ENCODE measurements around the gene RPS25.
"Not testable (repeated sequence)": the region's sequence is repeated elsewhere in the genome, so short reads cannot be mapped to it uniquely, and the experiment has no call there.

RPS25 gene

GRCh38 chr11:118979434-118979833 is 38.7 kb downstream of the RPS25 start:
- H3K4me1 ChIP-seq = no peaks in the 10 kb centered on the region
- no peak overlapping the region for H3K27ac ChIP-seq
- H3K9ac ChIP-seq = no peak overlapping the region
- H3K36me3 ChIP-seq = no peaks in the 10 kb centered on the region
- no peaks in the 10 kb centered on the region for H3K9me3 ChIP-seq
- H3K4me3 ChIP-seq = no peak overlapping the region
- H3K4me2 ChIP-seq = no peak overlapping the region
- H3K27me3 ChIP-seq = no peaks in the 10 kb centered on the region
- no peak for TF ChIP-seq Cebpa-rat (IDR thresholded peaks at IDR 0.05)
- H4K20me1 ChIP-seq = no peaks in the 10 kb centered on the region

GRCh38 chr11:118975771-118976709 is 42.1 kb downstream of the RPS25 start:
- Histone ChIP-seq H3K4me2 (no peak overlapping the region), H3K9ac (no peak overlapping the region), H3K36me3 (no peaks in the 10 kb centered on the region), H4K20me1 (no peaks in the 10 kb centered on the region), H3K9me3 (peaks cover 5% of the 10 kb centered on the region), H3K27ac (no peak overlapping the region), H3K27me3 (no peaks in the 10 kb centered on the region), H3K4me1 (no peaks in the 10 kb centered on the region), H3K4me3 (no peak overlapping the region)
- no peak for TF ChIP-seq Cebpa-rat (IDR thresholded peaks at IDR 0.05)

- Histone ChIP-seq H3K27ac (no peak overlapping the region), H4K20me1 (no peaks in the 10 kb centered on the region), H3K4me1 (no peaks in the 10 kb centered on the region), H3K4me3 (no peak overlapping the region), H3K9me3 (peaks cover 5% of the 10 kb centered on the region), H3K36me3 (no peaks in the 10 kb centered on the region), H3K27me3 (no peaks in the 10 kb centered on the region), H3K4me2 (no peak overlapping the region), H3K9ac (no peak overlapping the region)
- TF ChIP-seq Cebpa-rat (IDR thresholded peaks at IDR 0.05) = no peak
These were observed 44.2 kb downstream of the RPS25 start for GRCh38 chr11:118973985-118974384.

GRCh38 chr11:118971646-118972045 is 46.5 kb downstream of the RPS25 start, which contains the start of gene FOXR1:
Gene FOXR1, plus strand, starts transcription at chr11:118971761. Its CDS starts 171 bp downstream, at chr11:118971932.
- no peaks in the 10 kb centered on the region for H3K4me1 ChIP-seq
- H3K4me3 ChIP-seq = no peak within 1 kb of the TSS
- H3K36me3 ChIP-seq = no peaks in the 10 kb centered on the region
- H3K4me2 ChIP-seq = no peak within 1 kb of the TSS
- H3K27ac ChIP-seq = no peak within 1 kb of the TSS
- no peaks in the 10 kb centered on the region for H3K27me3 ChIP-seq
- peaks cover 5% of the 10 kb centered on the region for H3K9me3 ChIP-seq
- H4K20me1 ChIP-seq = no peaks in the 10 kb centered on the region
- no peak within 1 kb of the TSS for H3K9ac ChIP-seq
- no peak for TF ChIP-seq Cebpa-rat (IDR thresholded peaks at IDR 0.05)

GRCh38 chr11:118969508-118969907 is 48.6 kb downstream of the RPS25 start:
- not testable (repeated sequence) for H3K4me3 ChIP-seq, H3K9me3 ChIP-seq, H3K4me2 ChIP-seq, H4K20me1 ChIP-seq, H3K9ac ChIP-seq, H3K27ac ChIP-seq, H3K36me3 ChIP-seq, H3K27me3 ChIP-seq
- H3K4me1 ChIP-seq = peaks cover 16% of the 10 kb centered on the region

All from BLaER1 (cell line).